ENCODE data around the gene ABCA4. TPM values are rescaled to one million over a fixed set of nuclear protein-coding genes. Genes with fewer than 3 reads are reported as not detected.
"Not testable (repeated sequence)": the region's sequence is repeated elsewhere in the genome, so short reads cannot be mapped to it uniquely, and the experiment has no call there.

The ABCA4 gene
- total RNA-seq, 1 donor from 2014 or later = 0.14 TPM

- Mint-ChIP-seq H3K27me3 (ENCODE audit: low read depth) (peaks cover 7% of the 10 kb centered on the region), H3K27ac (ENCODE audit: unreplicated experiment) (peak overlapping the region; percentile 28), H3K4me3 (no peak overlapping the region), H3K4me1 (peaks cover 5% of the 10 kb centered on the region), H3K36me3 (ENCODE audit: low read depth) (no peaks in the 10 kb centered on the region), H3K9me3 (no peaks in the 10 kb centered on the region)
- TF ChIP-seq CTCF (conservative IDR thresholded peaks at IDR 0.05) = no peak
- DNase-seq (ENCODE audit: low read depth, low spot score) = no peak
Observed at GRCh38 chr1:93995837-93996536, 125.0 kb downstream of the ABCA4 start.

GRCh38 chr1:93993731-93994130, 127.2 kb downstream of the ABCA4 start:
- H3K27me3 Mint-ChIP-seq (ENCODE audit: low read depth) = peaks cover 7% of the 10 kb centered on the region
- H3K4me1 Mint-ChIP-seq = peaks cover 5% of the 10 kb centered on the region
- no peaks in the 10 kb centered on the region for H3K36me3 Mint-ChIP-seq (ENCODE audit: low read depth)
- no peak for DNase-seq (ENCODE audit: low read depth, low spot score)
- no peak overlapping the region for H3K4me3 Mint-ChIP-seq
- TF ChIP-seq CTCF (conservative IDR thresholded peaks at IDR 0.05) = no peak
- H3K27ac Mint-ChIP-seq (ENCODE audit: unreplicated experiment) = no peak overlapping the region
- H3K9me3 Mint-ChIP-seq = no peaks in the 10 kb centered on the region

DNA sequence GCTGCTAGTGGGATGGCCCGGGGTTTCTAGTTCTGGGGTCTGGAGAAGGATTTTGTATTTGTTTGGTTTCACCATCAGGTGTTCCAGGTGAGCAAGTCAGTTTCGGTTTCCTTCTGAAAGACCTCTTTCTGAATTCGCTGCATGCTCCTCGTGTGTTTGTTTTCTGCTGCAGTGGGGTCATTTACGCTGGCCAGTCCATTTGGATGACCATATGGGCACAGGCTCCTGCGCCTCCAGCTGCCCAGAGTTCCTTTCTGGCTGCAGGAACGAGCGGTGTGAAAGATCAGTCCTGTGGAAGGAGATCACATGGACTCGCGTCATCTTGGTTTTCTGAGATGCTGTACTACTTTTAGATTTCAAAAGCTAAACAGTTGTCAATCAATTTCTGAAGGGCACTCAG, 128.0 kb downstream of the ABCA4 start:
- H3K27me3 Mint-ChIP-seq (ENCODE audit: low read depth) = peaks cover 7% of the 10 kb centered on the region
- no peak for TF ChIP-seq CTCF (conservative IDR thresholded peaks at IDR 0.05)
- H3K4me1 Mint-ChIP-seq = peaks cover 5% of the 10 kb centered on the region
- no peaks in the 10 kb centered on the region for H3K9me3 Mint-ChIP-seq
- no peak overlapping the region for H3K4me3 Mint-ChIP-seq
- no peak overlapping the region for H3K27ac Mint-ChIP-seq (ENCODE audit: unreplicated experiment)
- DNase-seq (ENCODE audit: low read depth, low spot score) = no peak
- no peaks in the 10 kb centered on the region for H3K36me3 Mint-ChIP-seq (ENCODE audit: low read depth)

- Mint-ChIP-seq H3K9me3 (no peaks in the 10 kb centered on the region), H3K27me3 (ENCODE audit: low read depth) (peaks cover 7% of the 10 kb centered on the region), H3K27ac (ENCODE audit: unreplicated experiment) (no peak overlapping the region), H3K36me3 (ENCODE audit: low read depth) (no peaks in the 10 kb centered on the region), H3K4me3 (no peak overlapping the region), H3K4me1 (peaks cover 5% of the 10 kb centered on the region)
- no peak for DNase-seq (ENCODE audit: low read depth, low spot score)
- TF ChIP-seq CTCF (conservative IDR thresholded peaks at IDR 0.05) = no peak
Observed at GRCh38 chr1:93992190-93992589, 128.8 kb downstream of the ABCA4 start.

- H3K9me3 Mint-ChIP-seq = no peaks in the 10 kb centered on the region
Observed at GRCh38 chr1:93991271-93991670, 129.7 kb downstream of the ABCA4 start.

GRCh38 chr1:93990477-93990876, 130.5 kb downstream of the ABCA4 start:
- H3K27ac Mint-ChIP-seq (ENCODE audit: unreplicated experiment); H3K9me3 Mint-ChIP-seq; H3K36me3 Mint-ChIP-seq (ENCODE audit: low read depth); H3K4me1 Mint-ChIP-seq; H3K27me3 Mint-ChIP-seq (ENCODE audit: low read depth); H3K4me3 Mint-ChIP-seq; DNase-seq (ENCODE audit: low read depth, low spot score): not testable (repeated sequence)

More at GRCh38 chr1:93991271-93991670, 129.7 kb downstream of the ABCA4 start:
- no peak for TF ChIP-seq CTCF (conservative IDR thresholded peaks at IDR 0.05)
- H3K27ac Mint-ChIP-seq (ENCODE audit: unreplicated experiment) = no peak overlapping the region
- peaks cover 5% of the 10 kb centered on the region for H3K4me1 Mint-ChIP-seq
- no peak for DNase-seq (ENCODE audit: low read depth, low spot score)
- no peak overlapping the region for H3K4me3 Mint-ChIP-seq
- H3K36me3 Mint-ChIP-seq (ENCODE audit: low read depth) = no peaks in the 10 kb centered on the region
- peaks cover 10% of the 10 kb centered on the region for H3K27me3 Mint-ChIP-seq (ENCODE audit: low read depth)
